Measurements from ENCODE around the gene MARK3.

DNA sequence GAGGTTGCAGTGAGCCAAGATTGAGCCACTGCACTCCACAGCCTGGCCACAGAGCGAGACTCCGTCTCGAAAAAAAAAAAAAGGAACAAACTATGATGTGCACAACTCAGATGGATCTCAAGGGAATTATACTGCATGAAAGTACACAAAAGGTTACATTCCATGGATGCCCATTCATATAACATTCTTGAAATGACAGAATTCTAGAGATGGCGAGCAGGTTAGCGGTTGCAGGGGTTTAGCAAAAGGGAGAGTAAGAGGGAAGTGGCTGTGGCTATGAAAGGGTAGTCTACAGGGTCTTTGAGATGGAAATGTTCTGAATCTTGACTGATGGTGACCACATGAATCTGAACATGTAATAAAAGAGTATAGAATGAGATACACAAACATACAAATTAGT lies 87.7 kb downstream of the MARK3 start:
- TF ChIP-seq, protein P1, sequence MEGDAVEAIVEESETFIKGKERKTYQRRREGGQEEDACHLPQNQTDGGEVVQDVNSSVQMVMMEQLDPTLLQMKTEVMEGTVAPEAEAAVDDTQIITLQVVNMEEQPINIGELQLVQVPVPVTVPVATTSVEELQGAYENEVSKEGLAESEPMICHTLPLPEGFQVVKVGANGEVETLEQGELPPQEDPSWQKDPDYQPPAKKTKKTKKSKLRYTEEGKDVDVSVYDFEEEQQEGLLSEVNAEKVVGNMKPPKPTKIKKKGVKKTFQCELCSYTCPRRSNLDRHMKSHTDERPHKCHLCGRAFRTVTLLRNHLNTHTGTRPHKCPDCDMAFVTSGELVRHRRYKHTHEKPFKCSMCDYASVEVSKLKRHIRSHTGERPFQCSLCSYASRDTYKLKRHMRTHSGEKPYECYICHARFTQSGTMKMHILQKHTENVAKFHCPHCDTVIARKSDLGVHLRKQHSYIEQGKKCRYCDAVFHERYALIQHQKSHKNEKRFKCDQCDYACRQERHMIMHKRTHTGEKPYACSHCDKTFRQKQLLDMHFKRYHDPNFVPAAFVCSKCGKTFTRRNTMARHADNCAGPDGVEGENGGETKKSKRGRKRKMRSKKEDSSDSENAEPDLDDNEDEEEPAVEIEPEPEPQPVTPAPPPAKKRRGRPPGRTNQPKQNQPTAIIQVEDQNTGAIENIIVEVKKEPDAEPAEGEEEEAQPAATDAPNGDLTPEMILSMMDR (IDR thresholded peaks at IDR 0.05), result no peak
- TF ChIP-seq POLR2A (IDR thresholded peaks at IDR 0.05), result no peak
